Measurements from ENCODE around the gene NPHS1. TPM values are rescaled to one million over a fixed set of nuclear protein-coding genes. Genes with fewer than 3 reads are reported as not detected.

NPHS1 gene
- total and polyA plus RNA-seq, 2 of the 8 experiments (the other 6 are each of a cell fraction or from before 2014, with no cell fraction given), result 1.3 to 1.4 TPM

DNA sequence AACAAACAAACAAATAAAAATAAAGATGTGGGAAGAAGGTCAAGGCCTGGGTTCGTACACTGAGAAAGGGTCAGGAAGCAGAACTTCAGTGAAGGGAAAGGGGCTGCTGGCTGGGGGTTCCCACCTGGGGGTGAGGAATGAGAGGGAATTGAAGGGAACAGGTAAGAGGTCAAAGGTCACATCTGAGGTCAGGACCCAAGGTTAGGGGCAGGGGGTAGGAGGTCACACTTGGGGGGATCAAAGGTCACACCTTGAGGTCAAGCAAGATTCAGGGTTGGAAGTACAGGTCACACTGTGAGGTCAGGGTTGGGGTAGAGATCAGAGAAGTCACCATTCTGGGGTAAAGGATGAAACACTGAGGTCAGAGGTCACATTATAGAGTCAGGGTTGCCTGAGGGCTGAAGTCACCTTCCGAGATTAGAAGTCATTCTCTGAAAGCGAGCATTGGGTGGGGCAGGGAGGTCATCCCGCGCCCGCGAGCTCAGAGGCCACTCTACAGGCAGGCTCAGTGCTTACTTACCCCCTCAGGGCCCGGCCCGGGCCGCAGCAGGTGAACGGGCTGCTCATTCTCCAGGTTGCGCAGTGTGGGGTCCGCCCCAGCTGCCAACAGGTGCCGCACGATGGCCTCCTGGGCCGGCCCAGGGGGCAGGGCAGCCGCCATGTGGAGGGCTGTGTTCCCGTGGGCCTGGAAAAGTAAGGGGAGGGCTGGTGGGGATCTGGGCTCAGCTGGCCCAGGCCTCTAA lies 37.2 kb upstream of the NPHS1 start:
- POLR2A ChIA-PET (ENCODE audit: partially characterized antibody), result interaction anchor here (1.1 kb wide), 1 partner anchor 171 kb away, joined by 3 read pairs; no protein-coding TSS in a partner anchor
- TF ChIP-seq POLR2A (IDR thresholded peaks at IDR 0.05; ENCODE audit: control extremely low read depth in 1 of 2, low read depth in 2 of 2, low read length in 2 of 2) (no peak), SIN3A (conservative IDR thresholded peaks at IDR 0.05 in 1 of 2, IDR thresholded peaks at IDR 0.05 in 1 of 2; ENCODE audit: low read depth in 1 of 2, low read length in 2 of 2) (no peak), BCL11A (IDR thresholded peaks at IDR 0.05; ENCODE audit: low read depth in 2 of 2, low read length in 2 of 2) (no peak), SRF (IDR thresholded peaks at IDR 0.05; ENCODE audit: low read depth, low read length) (no peak), CREB1 (IDR thresholded peaks at IDR 0.05) (no peak), EZH2 (IDR thresholded peaks at IDR 0.05; ENCODE audit: low read depth, low read length, severe bottlenecking) (no peak), POU5F1 (IDR thresholded peaks at IDR 0.05; ENCODE audit: low read depth, low read length) (no peak), SAP30 (IDR thresholded peaks at IDR 0.05; ENCODE audit: insufficient read depth, insufficient replicate concordance, low read length) (no peak), SP4 (IDR thresholded peaks at IDR 0.05; ENCODE audit: low read length) (no peak), CHD2 (IDR thresholded peaks at IDR 0.05; ENCODE audit: low read length) (no peak), POLR2AphosphoS5 (IDR thresholded peaks at IDR 0.05; ENCODE audit: low read depth, low read length) (no peak)
- TF ChIP-seq, protein P1, sequence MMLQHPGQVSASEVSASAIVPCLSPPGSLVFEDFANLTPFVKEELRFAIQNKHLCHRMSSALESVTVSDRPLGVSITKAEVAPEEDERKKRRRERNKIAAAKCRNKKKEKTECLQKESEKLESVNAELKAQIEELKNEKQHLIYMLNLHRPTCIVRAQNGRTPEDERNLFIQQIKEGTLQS (IDR thresholded peaks at IDR 0.05; ENCODE audit: insufficient read depth, low read depth, low read length), result no peak

More for the DNA sequence above, 37.2 kb upstream of the NPHS1 start:
- Histone ChIP-seq H4K5ac (ENCODE audit: insufficient read length, low read depth, low read length) (no peak overlapping the region), H3K4ac (replicated peaks; ENCODE audit: insufficient read length, low read depth, low read length) (no peak overlapping the region), H3K56ac (replicated peaks; ENCODE audit: insufficient read length, low read depth, low read length) (no peak overlapping the region), H3K79me2 (ENCODE audit: control insufficient read depth in 1 of 2, insufficient read depth in 2 of 2, low read length in 2 of 2) (no peaks in the 10 kb centered on the region), H3K4me2 (ENCODE audit: insufficient read depth in 1 of 2, low read depth in 2 of 2, low read length in 2 of 2) (no peak overlapping the region), H2BK120ac (replicated peaks; ENCODE audit: low read depth, low read length) (no peak overlapping the region), H2BK15ac (ENCODE audit: low read length) (no peak overlapping the region), H2AK5ac (ENCODE audit: low read depth, low read length) (no peak overlapping the region), H3K4me3 (ENCODE audit: extremely low read depth in 1 of 4, insufficient read depth in 2 of 4, low read depth in 3 of 4, low read length in 4 of 4) (no peak overlapping the region), H3K27ac (ENCODE audit: low read depth, low read length) (no peak overlapping the region), H3K18ac (ENCODE audit: extremely low read depth, low read length) (no peak overlapping the region), H2AFZ (ENCODE audit: low read length) (no peak overlapping the region), H3K23me2 (ENCODE audit: low read depth, low read length) (no peaks in the 10 kb centered on the region), H3K27me3 (replicated peaks in 1 of 4; ENCODE audit: control insufficient read depth in 3 of 4, extremely low read depth in 1 of 4, insufficient read depth in 3 of 4, low read length in 3 of 4) (no peaks in the 10 kb centered on the region), H4K8ac (ENCODE audit: extremely low read depth, insufficient read depth, low read length) (no peak overlapping the region), H3K9ac (replicated peaks in 1 of 4; ENCODE audit: extremely low read depth in 1 of 4, low read depth in 3 of 4, low read length in 3 of 4) (no peak overlapping the region), H3K79me1 (ENCODE audit: low read depth, low read length) (no peaks in the 10 kb centered on the region), H4K20me1 (replicated peaks in 1 of 2; ENCODE audit: control insufficient read depth in 1 of 2, insufficient read depth in 2 of 2, low read length in 2 of 2) (peaks cover 0 to 6% of the 10 kb centered on the region in 2 experiments), H2BK5ac (ENCODE audit: low read depth, low read length) (no peak overlapping the region), H2BK20ac (ENCODE audit: low read length) (no peak overlapping the region), H4K91ac (replicated peaks; ENCODE audit: insufficient read length, low read length) (no peak overlapping the region), H3K14ac (ENCODE audit: insufficient read length) (no peak overlapping the region), H3K36me3 (ENCODE audit: control insufficient read depth in 2 of 4, insufficient read depth in 4 of 4, low read length in 3 of 4) (peaks cover 14 to 37% (median 26%) of the 10 kb centered on the region in 4 experiments), H3K23ac (ENCODE audit: insufficient read length) (no peak overlapping the region), H3K9me3 (ENCODE audit: insufficient read depth in 2 of 2, low read depth in 1 of 2, low read length in 1 of 2) (no peaks in the 10 kb centered on the region), H3K4me1 (replicated peaks in 1 of 4; ENCODE audit: control insufficient read depth in 3 of 4, insufficient read depth in 4 of 4, low read length in 3 of 4) (no peaks in the 10 kb centered on the region), H2BK12ac (ENCODE audit: low read depth, low read length) (no peak overlapping the region)
- 93% methylated on average over 17 of the region's 18 CpGs; no CpG with 5 or more reads in 1 of the 2 experiments for WGBS, 2 experiments (ENCODE audit: extremely low coverage in 1 of 2, insufficient coverage in 1 of 2, insufficient read length in 1 of 2, insufficient replicate concordance in 2 of 2, low coverage in 1 of 2, low lambda C conversion rate in 2 of 2, missing lambda C conversion rate in 1 of 2)
- CTCF ChIA-PET (ENCODE audit: partially characterized antibody), result interaction anchor here (0.7 kb wide), 2 partner anchors 12 to 207 kb away, joined by 3 to 4 read pairs; no protein-coding TSS in a partner anchor
- DNase-seq (ENCODE audit: low read depth in 1 of 2, low spot score in 2 of 2) (no peak), FAIRE-seq (no peak)
